SW 1271 (cell line): ENCODE measurements around the gene KIRREL3.

ENCODE experiments used
- DNase-seq, 2 experiments: peaks; one replicate each; lab custom pipeline; 2025; lab: John Stamatoyannopoulos, UW

The KIRREL3 gene

GRCh38 chr11:126529037-126529436 lies 471.5 kb downstream of the KIRREL3 start:
- DNase-seq = no peak

GRCh38 chr11:126528075-126528474 lies 472.5 kb downstream of the KIRREL3 start:
- no peak for DNase-seq

- DNase-seq = no peak
Observed at GRCh38 chr11:126527651-126528050, 472.9 kb downstream of the KIRREL3 start.

GRCh38 chr11:126526471-126526870 lies 474.1 kb downstream of the KIRREL3 start:
- no peak for DNase-seq

GRCh38 chr11:126525702-126526101 lies 474.9 kb downstream of the KIRREL3 start:
- DNase-seq = no peak

- no peak for DNase-seq
Observed at GRCh38 chr11:126525216-126525615, 475.4 kb downstream of the KIRREL3 start.

GRCh38 chr11:126523441-126524205 lies 476.9 kb downstream of the KIRREL3 start:
- DNase-seq = no peak

GRCh38 chr11:126522606-126523005 lies 478.0 kb downstream of the KIRREL3 start:
- no peak for DNase-seq

GRCh38 chr11:126522152-126522551 lies 478.4 kb downstream of the KIRREL3 start:
- DNase-seq = no peak

GRCh38 chr11:126521196-126521595 lies 479.4 kb downstream of the KIRREL3 start:
- DNase-seq = no peak

GRCh38 chr11:126519764-126520734 lies 480.5 kb downstream of the KIRREL3 start:
- no peak for DNase-seq

- no peak for DNase-seq
Observed at GRCh38 chr11:126518972-126519690, 481.4 kb downstream of the KIRREL3 start.

- DNase-seq = no peak
Observed at GRCh38 chr11:126518071-126518971, 482.2 kb downstream of the KIRREL3 start.

- DNase-seq = no peak
Observed at GRCh38 chr11:126515501-126515900, 485.1 kb downstream of the KIRREL3 start.

- DNase-seq = no peak
Observed at GRCh38 chr11:126514061-126514693, 486.4 kb downstream of the KIRREL3 start.

- no peak for DNase-seq
Observed at GRCh38 chr11:126512741-126513715, 487.5 kb downstream of the KIRREL3 start.

GRCh38 chr11:126512251-126512650 lies 488.3 kb downstream of the KIRREL3 start:
- DNase-seq = no peak

GRCh38 chr11:126511475-126512115 lies 489.0 kb downstream of the KIRREL3 start:
- DNase-seq = no peak
